Upper lobe of left lung (tissue), 6 donors: ENCODE results near the gene ACAN. TPM values are rescaled to one million over a fixed set of nuclear protein-coding genes. Genes with fewer than 3 reads are reported as not detected.

Source experiments
- ATAC-seq, 2 donors: fragments of 200-7000 bp; cut with Tn5 transposase; one replicate each; pipeline ENCODE4 v1.9.1; 2022; ENCODE audit warnings: mild to moderate bottlenecking in 2 of 2, moderate library complexity in 2 of 2; ENCODE audit not compliant: low FRiP score in 2 of 2
- DNase-seq, 2 donors: peaks; one replicate each; pipeline ENCODE4 v3.0.0-alpha.2; 2019 to 2020
- H3K27ac ChIP-seq, 4 donors: fragments of 200-600 bp; sonication (generic); one replicate each; pipeline ENCODE4 v1.5.1; 2016 to 2019
- H3K27me3 ChIP-seq, 4 donors: fragments of 200-600 bp; sonication (generic); one replicate each; pipeline ENCODE4 v1.5.1; 2017 to 2019
- H3K36me3 ChIP-seq, 4 donors: fragments of 200-600 bp; sonication (generic); one replicate each; pipeline ENCODE4 v1.5.1; 2016 to 2019
- H3K4me1 ChIP-seq, 4 donors: fragments of 200-600 bp; sonication (generic); one replicate each; pipeline ENCODE4 v1.5.1; 2018 to 2019
- H3K4me3 ChIP-seq, 4 donors: fragments of 200-600 bp; sonication (generic); one replicate each; pipeline ENCODE4 v1.5.1; 2017 to 2019; ENCODE audit warnings: mild to moderate bottlenecking in 2 of 4, moderate library complexity in 1 of 4
- H3K9me3 ChIP-seq, 4 donors: fragments of 200-600 bp; sonication (generic); one replicate each; pipeline ENCODE4 v1.5.1; 2018 to 2019
- EP300 ChIP-seq, 4 donors: sonication (generic); formaldehyde crosslinking; IDR thresholded peaks; one replicate each; pipeline ENCODE4 v1.5.1; 2017; ENCODE audit warnings: antibody characterized with exemption in 4 of 4, control low read depth in 2 of 4
- POLR2A ChIP-seq, 4 donors: fragments of 450-650 bp; IDR thresholded peaks; one replicate each; pipeline ENCODE4 v1.5.1; 2016 to 2017; ENCODE audit warnings: antibody characterized with exemption in 4 of 4, mild to moderate bottlenecking in 2 of 4
- POLR2AphosphoS5 ChIP-seq, 2 donors: sonication (generic); formaldehyde crosslinking; IDR thresholded peaks; one replicate each; pipeline ENCODE4 v1.5.1; 2017; ENCODE audit warnings: antibody characterized with exemption in 2 of 2
- WGBS, 2 donors: methylation state at CpG; one replicate each; pipeline ENCODE4 v1.1.5; 2017 to 2018; 5-methylcytosine and 5-hydroxymethylcytosine counted together
- total RNA-seq, 6 donors: library from RNA; depleted of rRNA in 4 of 6; stranded (reverse); fragments of >200 nt in 4 of 6; gene quantifications; one replicate each; pipeline versions ENCODE4 v1.1.0 to v1.2.1, GENCODE V29; 2016 to 2021
- TF ChIP-seq, protein P1 (sequence below), 6 experiments: fragments of 450-650 bp in 4 of 6; fragments of 200-600 bp in 2 of 6; sonication (generic) in 2 of 6; IDR thresholded peaks; one replicate each; pipeline ENCODE4 v1.5.1; 2016 to 2019; ENCODE audit warnings: antibody characterized with exemption in 6 of 6
- donor health status: DM: no; HTN: no; CAD: no; lungs with moderate emphysema.
- donor health status: DM: no; HTN: yes; CAD: no; lungs with severe emphysema.

Gene ACAN
- total RNA-seq, 6 donors from 2014 or later = 0.24 to 1.6 (median 0.46) TPM; not detected in 3

DNA sequence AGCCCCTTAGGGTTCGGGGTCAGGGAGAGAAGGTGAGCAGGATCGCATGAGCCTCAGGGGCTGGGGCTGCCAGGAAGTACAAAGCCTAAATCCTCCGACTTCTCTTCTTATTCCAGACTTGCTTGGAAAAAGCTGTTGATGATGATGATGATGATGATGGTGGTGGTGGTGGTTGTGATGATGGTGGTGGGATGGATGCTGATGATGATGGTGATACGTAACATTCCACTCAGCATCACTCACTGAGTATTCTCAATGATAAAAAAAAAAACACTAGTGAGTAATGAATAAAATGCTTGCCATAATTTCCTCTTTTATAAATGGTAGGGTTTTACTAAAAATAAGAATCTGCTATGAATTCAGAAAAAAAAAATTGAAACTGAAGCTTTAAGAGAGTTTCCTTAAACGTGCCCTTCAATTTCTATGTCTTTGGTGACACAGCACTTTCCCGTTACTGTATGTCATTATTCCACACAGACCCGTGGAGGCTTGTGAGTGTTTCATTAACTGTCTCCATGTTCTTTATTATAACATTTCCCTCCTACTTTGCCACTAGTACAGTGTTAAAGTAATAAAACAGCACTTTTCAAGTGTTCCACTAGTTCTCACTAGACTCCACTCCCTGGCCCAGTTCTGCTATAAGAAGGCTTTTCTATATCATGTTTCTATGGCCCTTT is 5.4 kb upstream of the ACAN start:
- Histone ChIP-seq H3K4me3 (no peak overlapping the region), H3K27me3 (peaks cover 0 to 10% (median 4%) of the 10 kb centered on the region in 4 donors), H3K4me1 (peaks cover 0 to under 1% (median 0%) of the 10 kb centered on the region in 4 donors), H3K27ac (no peak overlapping the region), H3K36me3 (no peaks in the 10 kb centered on the region), H3K9me3 (no peaks in the 10 kb centered on the region)
- DNase-seq (no peak), ATAC-seq (no peak)
- TF ChIP-seq POLR2AphosphoS5 (IDR thresholded peaks at IDR 0.05) = no peak
- TF ChIP-seq, protein P1, sequence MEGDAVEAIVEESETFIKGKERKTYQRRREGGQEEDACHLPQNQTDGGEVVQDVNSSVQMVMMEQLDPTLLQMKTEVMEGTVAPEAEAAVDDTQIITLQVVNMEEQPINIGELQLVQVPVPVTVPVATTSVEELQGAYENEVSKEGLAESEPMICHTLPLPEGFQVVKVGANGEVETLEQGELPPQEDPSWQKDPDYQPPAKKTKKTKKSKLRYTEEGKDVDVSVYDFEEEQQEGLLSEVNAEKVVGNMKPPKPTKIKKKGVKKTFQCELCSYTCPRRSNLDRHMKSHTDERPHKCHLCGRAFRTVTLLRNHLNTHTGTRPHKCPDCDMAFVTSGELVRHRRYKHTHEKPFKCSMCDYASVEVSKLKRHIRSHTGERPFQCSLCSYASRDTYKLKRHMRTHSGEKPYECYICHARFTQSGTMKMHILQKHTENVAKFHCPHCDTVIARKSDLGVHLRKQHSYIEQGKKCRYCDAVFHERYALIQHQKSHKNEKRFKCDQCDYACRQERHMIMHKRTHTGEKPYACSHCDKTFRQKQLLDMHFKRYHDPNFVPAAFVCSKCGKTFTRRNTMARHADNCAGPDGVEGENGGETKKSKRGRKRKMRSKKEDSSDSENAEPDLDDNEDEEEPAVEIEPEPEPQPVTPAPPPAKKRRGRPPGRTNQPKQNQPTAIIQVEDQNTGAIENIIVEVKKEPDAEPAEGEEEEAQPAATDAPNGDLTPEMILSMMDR (IDR thresholded peaks at IDR 0.05) = no peak
- no peak for TF ChIP-seq EP300 (IDR thresholded peaks at IDR 0.05)
- TF ChIP-seq POLR2A (IDR thresholded peaks at IDR 0.05) = no peak
- WGBS, 2 donors = 65 to 70% methylated on average over 7 of the region's 7 CpGs

DNA sequence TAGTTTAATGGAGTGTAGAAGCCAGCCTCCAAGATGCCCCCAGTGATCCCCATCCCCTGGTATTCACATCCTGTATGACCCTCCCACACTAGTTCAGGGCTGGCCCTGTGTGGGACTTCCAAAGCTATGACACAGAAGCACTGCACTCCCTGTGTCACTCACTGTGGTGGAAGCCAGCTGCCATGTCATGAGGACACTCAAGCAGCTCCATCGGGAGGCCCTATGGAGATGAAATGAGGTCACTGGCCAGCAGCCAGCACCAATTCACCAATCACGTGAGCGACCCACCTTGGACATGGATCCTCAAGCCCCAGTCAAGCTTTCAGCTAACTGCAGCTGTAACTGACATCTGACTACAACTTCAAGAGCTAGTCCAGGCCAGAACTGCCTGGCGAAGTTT is 3.9 kb upstream of the ACAN start:
- WGBS, 2 donors = 87 to 100% methylated on average over 1 to 4 of the region's 4 CpGs
- TF ChIP-seq EP300 (IDR thresholded peaks at IDR 0.05) = no peak
- no peak for TF ChIP-seq POLR2AphosphoS5 (IDR thresholded peaks at IDR 0.05)
- Histone ChIP-seq H3K9me3 (no peaks in the 10 kb centered on the region), H3K4me1 (peaks cover 0 to 10% (median 0%) of the 10 kb centered on the region in 4 donors), H3K36me3 (no peaks in the 10 kb centered on the region), H3K27me3 (peaks cover 0 to 20% (median 8%) of the 10 kb centered on the region in 4 donors), H3K4me3 (no peak overlapping the region), H3K27ac (no peak overlapping the region)
- ATAC-seq (no peak), DNase-seq (no peak)

DNA sequence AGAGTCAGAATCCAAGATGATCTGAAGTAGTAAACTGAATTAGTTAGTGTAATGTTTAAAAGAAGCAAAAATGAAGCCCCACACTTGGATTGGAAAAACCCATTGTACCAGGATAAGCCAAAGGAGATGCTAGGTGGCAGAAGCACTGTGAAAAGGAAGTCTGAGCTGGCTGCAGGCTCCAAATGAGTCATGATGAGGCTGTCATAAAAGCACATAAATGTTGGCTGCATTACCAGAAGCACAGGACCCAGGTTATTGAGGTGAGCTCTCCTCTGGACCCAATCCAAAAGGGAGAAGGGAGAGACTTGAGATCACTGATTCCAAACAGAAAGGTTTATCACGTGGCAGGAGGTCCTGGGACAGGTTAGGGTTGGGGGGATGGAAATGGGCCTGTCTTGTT is 3.2 kb upstream of the ACAN start:
- TF ChIP-seq EP300 (IDR thresholded peaks at IDR 0.05) (no peak), POLR2A (IDR thresholded peaks at IDR 0.05) (no peak), POLR2AphosphoS5 (IDR thresholded peaks at IDR 0.05) (no peak)
- TF ChIP-seq, protein P1 (IDR thresholded peaks at IDR 0.05) = no peak
- H3K36me3 ChIP-seq = no peaks in the 10 kb centered on the region
- no peaks in the 10 kb centered on the region for H3K9me3 ChIP-seq
- peaks cover 0 to 20% (median 8%) of the 10 kb centered on the region in 4 donors for H3K27me3 ChIP-seq
- ATAC-seq (no peak), DNase-seq (no peak)
- WGBS, 2 donors = 50 to 53% methylated on average over 1 of the region's 1 CpG
- no peak overlapping the region for H3K4me3 ChIP-seq
- peaks cover 0 to 10% (median 0%) of the 10 kb centered on the region in 4 donors for H3K4me1 ChIP-seq
- no peak overlapping the region for H3K27ac ChIP-seq

DNA sequence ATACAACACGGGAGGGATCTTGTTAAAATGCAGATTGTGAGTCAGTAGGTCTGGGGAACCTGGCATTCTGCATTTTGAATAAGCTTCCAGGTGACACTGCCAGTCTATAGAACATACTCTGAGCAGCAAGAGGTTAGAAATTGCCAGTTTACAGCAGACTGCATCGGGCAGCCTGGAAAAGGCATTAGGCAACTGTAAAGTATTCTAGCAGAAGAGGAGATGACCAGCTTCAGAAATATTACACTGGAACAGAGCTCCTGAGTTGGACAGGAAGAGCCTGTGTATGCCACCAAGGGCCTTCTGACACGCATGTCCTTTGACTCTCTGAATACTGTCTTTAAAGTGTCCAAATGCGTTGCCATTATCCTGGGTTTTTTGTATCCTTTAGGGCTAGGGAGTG is 2.5 kb upstream of the ACAN start:
- WGBS, 2 donors = 69 to 81% methylated on average over 4 of the region's 4 CpGs
- TF ChIP-seq EP300 (IDR thresholded peaks at IDR 0.05) (no peak), POLR2AphosphoS5 (IDR thresholded peaks at IDR 0.05) (no peak), POLR2A (IDR thresholded peaks at IDR 0.05) (no peak)
- TF ChIP-seq, protein P1 (IDR thresholded peaks at IDR 0.05) = no peak
- no peak for DNase-seq

DNA sequence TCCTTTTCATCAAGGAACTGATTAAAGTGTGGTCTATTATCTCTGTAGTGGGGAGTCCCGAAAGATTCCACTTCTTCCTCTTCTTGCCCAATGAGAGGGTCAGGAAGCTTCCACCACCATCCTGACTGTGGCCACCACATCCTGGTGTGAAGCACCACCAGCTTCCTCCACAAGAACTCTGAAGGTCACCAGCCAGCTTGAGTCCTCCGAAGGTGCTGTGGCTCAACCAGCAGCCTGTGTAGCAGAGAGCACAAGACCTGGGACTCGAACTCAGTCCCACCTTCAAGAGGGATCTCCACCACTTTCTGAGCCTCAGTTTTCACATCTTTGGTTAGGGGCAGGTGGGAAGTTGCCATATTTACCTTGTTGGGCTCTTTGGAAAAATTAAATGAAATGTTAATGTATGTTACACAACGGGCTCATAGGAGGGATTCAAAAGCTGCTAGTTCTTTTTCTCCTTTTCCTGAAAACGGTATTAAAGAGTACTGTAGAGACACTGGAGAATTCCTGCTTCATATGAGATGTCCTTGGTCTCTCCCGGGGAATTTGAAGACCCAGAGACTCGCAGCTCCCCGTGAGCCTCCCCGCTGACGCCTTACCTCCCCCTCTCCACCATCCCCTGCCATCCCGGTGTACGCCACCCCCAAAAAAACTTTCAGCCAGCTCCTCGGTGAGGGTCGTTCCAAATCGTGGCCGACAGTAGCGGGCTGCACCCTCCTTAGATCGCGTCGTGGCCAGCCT is 816 bp upstream of the ACAN start:
- Histone ChIP-seq H3K4me3 (no peak overlapping the region), H3K4me1 (peaks cover 0 to 10% (median 0%) of the 10 kb centered on the region in 4 donors), H3K36me3 (no peaks in the 10 kb centered on the region), H3K9me3 (no peaks in the 10 kb centered on the region), H3K27me3 (peaks cover 0 to 20% (median 8%) of the 10 kb centered on the region in 4 donors), H3K27ac (no peak overlapping the region)
- ATAC-seq = no peak
- no peak for DNase-seq
- WGBS, 2 donors = 15 to 18% methylated on average over 12 to 20 of the region's 20 CpGs
- TF ChIP-seq EP300 (IDR thresholded peaks at IDR 0.05) = no peak
- TF ChIP-seq POLR2A (IDR thresholded peaks at IDR 0.05) = no peak

More for the DNA sequence above, 2.5 kb upstream of the ACAN start:
- Histone ChIP-seq H3K27me3 (peaks cover 0 to 20% (median 8%) of the 10 kb centered on the region in 4 donors), H3K9me3 (no peaks in the 10 kb centered on the region), H3K4me3 (no peak overlapping the region), H3K4me1 (peaks cover 0 to 10% (median 0%) of the 10 kb centered on the region in 4 donors), H3K36me3 (no peaks in the 10 kb centered on the region), H3K27ac (no peak overlapping the region)
- no peak for ATAC-seq
